ENCODE measurements around the gene COPB1. TPM values are rescaled to one million over a fixed set of nuclear protein-coding genes. Genes with fewer than 3 reads are reported as not detected.

COPB1 gene
- total RNA-seq, 1 experiment from 2014 or later = 94.8 TPM

DNA sequence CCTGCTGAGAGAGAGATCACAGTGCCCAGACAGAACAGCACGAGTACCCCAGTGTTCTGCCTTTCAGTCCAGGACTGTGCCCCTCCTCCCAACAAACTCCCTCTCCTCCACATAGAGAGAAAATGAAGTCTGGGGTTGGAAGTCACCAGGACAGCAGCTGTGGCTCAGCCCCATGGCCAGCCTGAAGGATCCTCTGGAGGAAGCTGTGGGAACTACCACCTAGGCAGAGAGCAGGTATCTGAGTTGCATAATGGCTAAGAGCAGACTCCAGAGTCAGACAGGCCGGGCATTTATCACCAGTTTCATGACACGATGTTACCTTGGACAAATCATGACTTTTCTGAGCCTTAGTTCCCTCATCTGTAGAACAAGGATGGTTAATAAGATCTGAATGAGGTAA, 79.4 kb downstream of the COPB1 start:
- no peaks in the 10 kb centered on the region for H3K27me3 ChIP-seq (ENCODE audit: low read length)
- no peak overlapping the region for H2AFZ ChIP-seq (ENCODE audit: low read length)
- H3K4me3 ChIP-seq (ENCODE audit: low read length) = no peak overlapping the region
- intact Hi-C loops (cut with micrococcal nuclease) = loop anchor here (5.0 kb wide), 1 partner anchor 37 kb away; no protein-coding TSS in a partner anchor
- CTCF ChIA-PET = no interaction called here
- H3K4me2 ChIP-seq (ENCODE audit: low read length) = no peak overlapping the region
- no peak overlapping the region for H3K27ac ChIP-seq (ENCODE audit: low read length)
- no peaks in the 10 kb centered on the region for H3K9me3 ChIP-seq (ENCODE audit: low read length)
- ATAC-seq (no peak), DNase-seq (no peak)
- no TSS peak for BruUV-seq (replicated peaks)
- H3K79me2 ChIP-seq (ENCODE audit: low read length) = no peaks in the 10 kb centered on the region
- TF ChIP-seq EZH2phosphoT487 (IDR thresholded peaks at IDR 0.05; ENCODE audit: borderline replicate concordance, low read length) = no peak
- no peak for TF ChIP-seq EZH2 (IDR thresholded peaks at IDR 0.05; ENCODE audit: low read length, unreplicated experiment)
- TF ChIP-seq, protein P1, sequence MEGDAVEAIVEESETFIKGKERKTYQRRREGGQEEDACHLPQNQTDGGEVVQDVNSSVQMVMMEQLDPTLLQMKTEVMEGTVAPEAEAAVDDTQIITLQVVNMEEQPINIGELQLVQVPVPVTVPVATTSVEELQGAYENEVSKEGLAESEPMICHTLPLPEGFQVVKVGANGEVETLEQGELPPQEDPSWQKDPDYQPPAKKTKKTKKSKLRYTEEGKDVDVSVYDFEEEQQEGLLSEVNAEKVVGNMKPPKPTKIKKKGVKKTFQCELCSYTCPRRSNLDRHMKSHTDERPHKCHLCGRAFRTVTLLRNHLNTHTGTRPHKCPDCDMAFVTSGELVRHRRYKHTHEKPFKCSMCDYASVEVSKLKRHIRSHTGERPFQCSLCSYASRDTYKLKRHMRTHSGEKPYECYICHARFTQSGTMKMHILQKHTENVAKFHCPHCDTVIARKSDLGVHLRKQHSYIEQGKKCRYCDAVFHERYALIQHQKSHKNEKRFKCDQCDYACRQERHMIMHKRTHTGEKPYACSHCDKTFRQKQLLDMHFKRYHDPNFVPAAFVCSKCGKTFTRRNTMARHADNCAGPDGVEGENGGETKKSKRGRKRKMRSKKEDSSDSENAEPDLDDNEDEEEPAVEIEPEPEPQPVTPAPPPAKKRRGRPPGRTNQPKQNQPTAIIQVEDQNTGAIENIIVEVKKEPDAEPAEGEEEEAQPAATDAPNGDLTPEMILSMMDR (conservative IDR thresholded peaks at IDR 0.05; ENCODE audit: low read depth, low read length) = no peak
- POLR2A ChIA-PET (ENCODE audit: unreplicated experiment) = no interaction called here
- H3K9me2 ChIP-seq (replicated peaks; ENCODE audit: low read length) = no peaks in the 10 kb centered on the region
- H3K9ac ChIP-seq (ENCODE audit: low read length) = no peak overlapping the region
- H3K36me3 ChIP-seq (ENCODE audit: low read depth, low read length) = no peaks in the 10 kb centered on the region
- H3F3A ChIP-seq (ENCODE audit: low read length, unreplicated experiment) = no peaks in the 10 kb centered on the region
- H3K4me1 ChIP-seq (ENCODE audit: insufficient read depth, low read length) = peaks cover 40% of the 10 kb centered on the region
- no peaks in the 10 kb centered on the region for H4K20me1 ChIP-seq (ENCODE audit: low read length)

DNA sequence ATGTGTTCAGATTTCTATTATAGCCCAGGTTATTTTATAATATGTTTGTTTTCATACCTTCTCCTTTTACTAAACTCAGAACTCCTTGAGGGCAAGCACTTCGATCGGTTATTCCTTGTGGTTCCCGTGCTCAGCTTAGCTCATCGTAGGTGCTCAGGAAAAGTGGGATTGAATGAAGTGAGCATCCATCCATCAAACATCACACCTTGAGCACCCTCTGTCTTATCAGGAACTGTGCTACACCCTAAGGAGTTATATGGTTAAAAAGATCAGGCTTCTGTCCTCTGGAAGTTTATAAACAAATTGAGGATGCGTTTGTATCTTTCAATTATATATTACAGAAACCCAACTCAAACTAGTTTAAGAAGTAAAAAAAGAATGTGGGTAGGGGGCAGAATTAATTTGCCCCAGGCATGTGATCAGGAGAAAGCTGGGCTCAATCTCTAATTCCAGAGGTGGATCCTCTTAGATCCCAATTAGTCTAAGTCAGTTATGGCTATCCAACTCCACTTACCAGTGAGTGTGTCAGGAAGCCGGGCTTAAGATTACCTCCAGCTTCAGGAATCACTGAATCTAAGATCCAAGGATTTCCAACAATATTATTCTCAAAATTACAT, 80.7 kb downstream of the COPB1 start:
- Histone ChIP-seq H3K36me3 (ENCODE audit: low read depth, low read length) (no peaks in the 10 kb centered on the region), H2AFZ (ENCODE audit: low read length) (peak overlapping the region; percentile 24; the same call in 1 of the 2 replicates), H3K27ac (ENCODE audit: low read length) (no peak overlapping the region), H3K4me3 (ENCODE audit: low read length) (no peak overlapping the region), H3K4me1 (ENCODE audit: insufficient read depth, low read length) (peaks cover 32% of the 10 kb centered on the region), H3K9me3 (ENCODE audit: low read length) (no peaks in the 10 kb centered on the region), H3K79me2 (ENCODE audit: low read length) (no peaks in the 10 kb centered on the region), H3K9me2 (replicated peaks; ENCODE audit: low read length) (no peaks in the 10 kb centered on the region), H3K27me3 (ENCODE audit: low read length) (no peaks in the 10 kb centered on the region), H3F3A (ENCODE audit: low read length, unreplicated experiment) (no peaks in the 10 kb centered on the region), H4K20me1 (ENCODE audit: low read length) (no peaks in the 10 kb centered on the region), H3K4me2 (ENCODE audit: low read length) (peak overlapping the region; percentile 13; the same call in 1 of the 2 replicates), H3K9ac (ENCODE audit: low read length) (no peak overlapping the region)
- ATAC-seq (peak; percentile 55), DNase-seq (peak; percentile 75)
- CTCF ChIA-PET = interaction anchor here (0.6 to 1.7 kb wide), 8 partner anchors 35 to 118 kb away, joined by 4 to 40 read pairs (median 8); no protein-coding TSS in a partner anchor
- TF ChIP-seq EZH2phosphoT487 (IDR thresholded peaks at IDR 0.05; ENCODE audit: borderline replicate concordance, low read length) = no peak
- TF ChIP-seq, protein P1 (conservative IDR thresholded peaks at IDR 0.05; ENCODE audit: low read depth, low read length) = peak; percentile 84
- BruUV-seq (replicated peaks) = no TSS peak
- intact Hi-C loops (cut with micrococcal nuclease) = loop anchor here (1.0 kb wide), 1 partner anchor 119 kb away; no protein-coding TSS in a partner anchor
- POLR2A ChIA-PET (ENCODE audit: unreplicated experiment) = interaction anchor here (0.6 kb wide), 1 partner anchor 16 kb away, joined by 3 read pairs; no protein-coding TSS in a partner anchor
